ENCODE measurements around the gene RAB20.
A peak's percentile ranks its signal among the peaks of the same experiment; 100 is the strongest.

Gene RAB20

GRCh38 chr13:110506859-110507566 lies 54.5 kb downstream of the RAB20 start:
- no peak for TF ChIP-seq CEBPB (IDR thresholded peaks at IDR 0.05)
- TF ChIP-seq RAD21 (IDR thresholded peaks at IDR 0.05; ENCODE audit: low read depth): no peak; the same call in 1 of the 2 replicates
- TF ChIP-seq EP300 (IDR thresholded peaks at IDR 0.05; ENCODE audit: borderline replicate concordance): peak; percentile 43; the same call in 1 of the 2 replicates
- no peak for TF ChIP-seq TCF12 (IDR thresholded peaks at IDR 0.05; ENCODE audit: low read depth)
- TF ChIP-seq MAX (IDR thresholded peaks at IDR 0.05): peak; percentile 66; the same call in 1 of the 2 replicates
- peak; percentile 77 for TF ChIP-seq TEAD4 (IDR thresholded peaks at IDR 0.05)
- peak; percentile 76 for TF ChIP-seq NFIC (IDR thresholded peaks at IDR 0.05)
- no peak for TF ChIP-seq ZBTB7A (IDR thresholded peaks at IDR 0.05; ENCODE audit: low read depth)
- no peak for TF ChIP-seq TAF1 (IDR thresholded peaks at IDR 0.05; ENCODE audit: low read depth)

DNA sequence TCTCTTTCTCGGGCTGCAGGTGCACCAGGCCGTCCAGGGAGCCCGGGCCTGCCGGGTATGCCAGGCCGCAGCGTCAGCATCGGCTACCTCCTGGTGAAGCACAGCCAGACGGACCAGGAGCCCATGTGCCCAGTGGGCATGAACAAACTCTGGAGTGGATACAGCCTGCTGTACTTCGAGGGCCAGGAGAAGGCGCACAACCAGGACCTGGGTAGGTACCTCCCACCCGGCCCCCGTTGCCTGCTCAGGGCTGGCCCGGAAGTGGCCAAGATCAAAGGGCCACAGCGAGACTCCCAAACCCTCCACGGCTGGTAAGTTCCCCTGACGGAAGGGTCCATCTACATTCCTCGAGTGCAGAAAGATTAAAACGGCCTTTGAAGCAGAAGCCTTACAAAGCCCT lies 55.1 kb downstream of the RAB20 start:
- TF ChIP-seq RAD21 (IDR thresholded peaks at IDR 0.05; ENCODE audit: low read depth): no peak
- TF ChIP-seq MAX (IDR thresholded peaks at IDR 0.05): no peak
- no peak for TF ChIP-seq USF1 (IDR thresholded peaks at IDR 0.05)
- TF ChIP-seq CEBPB (IDR thresholded peaks at IDR 0.05): no peak

DNA sequence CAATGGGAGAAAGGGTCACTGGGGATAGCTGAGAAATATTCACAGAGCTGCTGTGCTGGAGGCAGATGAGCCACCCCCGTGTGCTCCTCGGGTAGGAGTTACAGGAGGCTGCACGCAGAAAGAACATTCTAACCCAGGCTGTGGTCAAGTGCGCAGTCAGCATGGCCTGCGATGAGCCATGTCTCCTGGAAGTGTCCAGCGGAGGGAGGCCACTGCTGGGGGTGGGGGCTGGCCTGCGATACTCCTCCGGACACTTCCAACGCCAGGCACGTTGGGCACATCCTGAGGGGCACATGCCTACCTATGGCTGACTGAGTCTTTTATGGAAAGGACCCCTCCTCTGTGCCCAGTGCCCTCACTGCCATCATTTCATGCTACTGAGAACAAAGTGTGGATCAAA lies 55.9 kb downstream of the RAB20 start:
- no peak for TF ChIP-seq TEAD4 (IDR thresholded peaks at IDR 0.05)
- TF ChIP-seq CREB1 (IDR thresholded peaks at IDR 0.05; ENCODE audit: low read depth): no peak

DNA sequence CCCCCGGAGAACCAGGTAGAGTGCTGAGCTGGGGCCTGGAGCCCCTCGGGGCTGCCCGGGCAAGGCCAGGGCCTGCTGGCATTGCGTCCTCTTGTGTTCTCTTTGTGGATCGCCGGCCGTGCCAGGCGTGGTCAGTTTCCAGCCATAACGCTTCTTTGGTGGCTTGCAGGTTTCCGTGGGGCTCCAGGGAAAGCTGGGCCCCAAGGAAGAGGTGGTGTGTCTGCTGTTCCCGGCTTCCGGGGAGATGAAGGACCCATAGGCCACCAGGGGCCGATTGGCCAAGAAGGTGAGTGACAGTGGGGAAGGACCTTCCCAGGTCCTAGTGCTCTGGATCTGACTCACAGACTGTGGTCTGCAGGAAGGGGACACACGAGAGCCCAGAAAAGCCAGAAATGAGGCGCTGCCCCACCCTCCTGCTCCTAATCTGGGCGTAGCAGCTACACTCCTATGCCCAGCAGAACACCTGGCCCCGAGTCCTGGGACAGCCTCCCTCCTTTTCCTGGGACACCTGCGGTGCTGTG lies 57.5 kb downstream of the RAB20 start:
- no peak for TF ChIP-seq RAD21 (IDR thresholded peaks at IDR 0.05; ENCODE audit: low read depth)
- TF ChIP-seq MAX (IDR thresholded peaks at IDR 0.05): no peak
- TF ChIP-seq TAF1 (IDR thresholded peaks at IDR 0.05; ENCODE audit: low read depth): no peak
- TF ChIP-seq REST (IDR thresholded peaks at IDR 0.05; ENCODE audit: low read depth): no peak
- TF ChIP-seq USF1 (IDR thresholded peaks at IDR 0.05): no peak
- TF ChIP-seq ZBTB7A (IDR thresholded peaks at IDR 0.05; ENCODE audit: low read depth): no peak

- TF ChIP-seq YY1 (IDR thresholded peaks at IDR 0.05; ENCODE audit: low read depth) (no peak), TCF12 (IDR thresholded peaks at IDR 0.05; ENCODE audit: low read depth) (no peak), FOXM1 (IDR thresholded peaks at IDR 0.05; ENCODE audit: borderline replicate concordance, low read depth) (no peak), RAD21 (IDR thresholded peaks at IDR 0.05; ENCODE audit: low read depth) (no peak), MAX (IDR thresholded peaks at IDR 0.05) (no peak), NFIC (IDR thresholded peaks at IDR 0.05) (no peak), USF1 (IDR thresholded peaks at IDR 0.05) (no peak), CEBPB (IDR thresholded peaks at IDR 0.05) (no peak), CREB1 (IDR thresholded peaks at IDR 0.05; ENCODE audit: low read depth) (no peak), EP300 (IDR thresholded peaks at IDR 0.05; ENCODE audit: borderline replicate concordance) (no peak), TEAD4 (IDR thresholded peaks at IDR 0.05) (no peak), EGR1 (IDR thresholded peaks at IDR 0.05) (no peak), TAF1 (IDR thresholded peaks at IDR 0.05; ENCODE audit: low read depth) (no peak)
Observed at GRCh38 chr13:110503037-110503901, 58.3 kb downstream of the RAB20 start.

DNA sequence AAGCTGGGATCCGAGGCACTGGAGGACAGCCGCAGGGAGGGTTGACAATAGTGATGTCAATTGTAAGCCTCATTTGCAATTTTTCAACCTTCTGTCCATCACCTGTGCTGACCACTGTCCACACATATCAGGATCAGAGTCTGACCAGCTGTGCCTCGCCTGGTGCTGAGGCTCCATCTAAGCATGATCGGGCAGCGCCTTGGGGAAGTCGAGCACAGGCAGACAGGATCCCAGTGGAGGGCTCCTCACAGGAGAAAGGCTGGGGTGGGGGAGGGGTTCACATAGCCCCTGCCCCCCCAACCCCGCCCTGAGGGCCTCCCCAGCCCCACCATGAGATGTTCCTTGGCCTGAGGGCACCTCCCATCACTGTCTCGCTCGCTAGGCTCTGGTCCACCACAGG lies 60.3 kb downstream of the RAB20 start:
- TF ChIP-seq TAF1 (IDR thresholded peaks at IDR 0.05; ENCODE audit: low read depth): no peak
- TF ChIP-seq CEBPB (IDR thresholded peaks at IDR 0.05): no peak
- TF ChIP-seq NFIC (IDR thresholded peaks at IDR 0.05): no peak
- TF ChIP-seq RAD21 (IDR thresholded peaks at IDR 0.05; ENCODE audit: low read depth): no peak
- TF ChIP-seq TCF12 (IDR thresholded peaks at IDR 0.05; ENCODE audit: low read depth): no peak
- TF ChIP-seq CREB1 (IDR thresholded peaks at IDR 0.05; ENCODE audit: low read depth): no peak
- TF ChIP-seq YY1 (IDR thresholded peaks at IDR 0.05; ENCODE audit: low read depth): no peak
- TF ChIP-seq USF1 (IDR thresholded peaks at IDR 0.05): no peak

All from Ishikawa (cell line).